HG02981 (cell line): ENCODE results near the gene ASPG.

ENCODE experiments used
- ATAC-seq: cut with Tn5 transposase; IDR thresholded peaks from one replicate; pipeline ENCODE4 v1.9.1; 2021; ENCODE audit warnings: mild to moderate bottlenecking, moderate library complexity; ENCODE audit not compliant: unreplicated experiment

Gene ASPG

GRCh38 chr14:104134061-104134965 is 48.8 kb downstream of the ASPG start:
- no peak for ATAC-seq

- ATAC-seq: no peak
Measured at GRCh38 chr14:104135121-104135903, 49.8 kb downstream of the ASPG start.

DNA sequence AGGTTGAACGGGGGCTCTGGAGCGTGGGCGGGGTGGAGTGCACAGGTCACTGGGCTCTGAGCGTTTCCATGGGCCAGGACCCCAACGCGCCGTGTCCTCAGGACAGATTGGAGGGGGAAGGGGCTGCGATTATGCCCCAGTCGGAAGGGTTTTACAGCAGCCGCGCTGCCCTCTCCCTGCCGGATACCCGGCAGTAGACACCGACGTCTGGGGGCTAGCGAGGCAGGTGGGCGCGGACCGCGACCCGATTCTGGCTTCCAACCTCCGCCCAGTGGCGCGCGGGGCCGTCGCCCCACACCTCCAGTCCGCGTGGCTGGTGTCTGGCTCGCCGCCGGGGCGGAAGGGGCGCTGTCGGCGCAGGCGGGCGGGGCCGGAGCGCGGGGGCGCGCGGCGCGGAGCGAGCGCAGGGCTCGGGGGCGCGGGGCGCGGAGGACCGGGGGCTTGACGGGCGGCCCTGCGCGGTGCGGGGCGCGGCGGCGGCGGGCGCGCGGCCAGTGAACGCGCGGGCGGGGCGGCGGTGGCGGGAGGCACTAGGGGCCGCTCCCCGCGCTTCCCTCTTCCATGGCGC is 50.5 kb downstream of the ASPG start:
- no peak for ATAC-seq

GRCh38 chr14:104136472-104137296 is 51.2 kb downstream of the ASPG start:
- no peak for ATAC-seq

- no peak for ATAC-seq
Measured at GRCh38 chr14:104137297-104138097, 52.0 kb downstream of the ASPG start.

GRCh38 chr14:104138098-104138717 is 52.7 kb downstream of the ASPG start, which contains the start of gene KIF26A:
Gene KIF26A, plus strand, starts transcription at chr14:104138587. Its CDS starts 136 bp downstream, at chr14:104138723.
- no peak for ATAC-seq

- ATAC-seq: no peak
Measured at GRCh38 chr14:104138718-104139459, 53.4 kb downstream of the ASPG start.

GRCh38 chr14:104139460-104140212 is 54.1 kb downstream of the ASPG start:
- ATAC-seq: no peak

DNA sequence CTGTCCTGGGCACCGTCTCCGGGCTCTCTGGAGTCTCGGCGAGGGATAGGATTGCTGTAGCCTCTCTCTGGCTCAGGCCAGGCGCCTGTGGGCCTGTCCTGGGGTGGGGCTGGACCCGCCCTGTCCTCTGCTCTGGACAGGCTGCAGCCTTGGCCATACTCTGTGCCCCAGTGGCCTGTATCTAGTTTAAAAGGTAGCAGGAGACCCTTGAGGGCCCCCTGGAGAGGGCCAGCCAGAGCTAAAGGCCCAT is 54.6 kb downstream of the ASPG start:
- ATAC-seq: no peak

DNA sequence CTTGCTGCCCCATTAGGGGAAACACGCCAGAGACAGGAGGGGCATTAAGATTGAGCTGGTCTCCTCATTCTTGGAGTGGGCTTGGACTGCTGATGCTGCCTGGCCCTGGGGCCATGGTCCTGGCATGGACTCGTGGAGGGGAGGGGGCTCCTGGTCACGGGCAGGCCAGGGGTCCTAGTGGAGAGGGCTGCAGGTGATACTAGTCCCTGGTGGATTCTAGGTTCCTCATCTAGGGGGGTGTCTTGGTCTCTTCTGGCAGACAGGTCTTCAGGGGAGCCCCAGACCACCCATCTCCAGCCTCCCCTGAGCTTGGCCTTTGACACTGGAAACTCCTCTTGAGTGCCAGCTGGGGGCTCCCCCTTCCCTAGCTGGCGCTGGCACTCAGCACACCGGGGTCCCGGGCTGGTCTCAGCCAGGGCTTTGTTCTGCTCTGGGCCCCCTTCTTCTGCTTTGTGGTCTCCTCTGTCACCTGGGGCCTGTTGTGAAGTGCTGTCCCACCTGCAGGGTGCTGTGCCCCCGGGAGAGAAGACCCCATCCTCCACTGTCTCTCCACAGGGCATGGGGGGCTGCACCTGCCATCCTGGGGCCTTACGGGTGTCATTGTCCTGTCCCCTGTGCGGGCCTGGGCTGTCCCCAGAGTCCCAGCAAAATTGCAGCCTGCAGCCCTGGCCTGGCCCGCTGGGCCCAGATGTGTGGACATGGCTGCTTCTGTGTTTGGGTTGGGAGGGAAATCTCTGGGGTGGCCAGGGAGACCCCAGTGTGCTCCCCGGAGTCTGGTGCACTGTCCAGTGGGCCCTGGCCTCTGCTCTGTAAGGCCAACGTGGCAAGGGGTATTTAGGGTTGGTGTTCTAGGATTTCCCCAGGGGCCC is 55.2 kb downstream of the ASPG start:
- ATAC-seq: no peak

- no peak for ATAC-seq
Measured at GRCh38 chr14:104141621-104142091, 56.2 kb downstream of the ASPG start.

- ATAC-seq: no peak
Measured at GRCh38 chr14:104142136-104142945, 56.8 kb downstream of the ASPG start.

- no peak for ATAC-seq
Measured at GRCh38 chr14:104142946-104143470, 57.5 kb downstream of the ASPG start.

DNA sequence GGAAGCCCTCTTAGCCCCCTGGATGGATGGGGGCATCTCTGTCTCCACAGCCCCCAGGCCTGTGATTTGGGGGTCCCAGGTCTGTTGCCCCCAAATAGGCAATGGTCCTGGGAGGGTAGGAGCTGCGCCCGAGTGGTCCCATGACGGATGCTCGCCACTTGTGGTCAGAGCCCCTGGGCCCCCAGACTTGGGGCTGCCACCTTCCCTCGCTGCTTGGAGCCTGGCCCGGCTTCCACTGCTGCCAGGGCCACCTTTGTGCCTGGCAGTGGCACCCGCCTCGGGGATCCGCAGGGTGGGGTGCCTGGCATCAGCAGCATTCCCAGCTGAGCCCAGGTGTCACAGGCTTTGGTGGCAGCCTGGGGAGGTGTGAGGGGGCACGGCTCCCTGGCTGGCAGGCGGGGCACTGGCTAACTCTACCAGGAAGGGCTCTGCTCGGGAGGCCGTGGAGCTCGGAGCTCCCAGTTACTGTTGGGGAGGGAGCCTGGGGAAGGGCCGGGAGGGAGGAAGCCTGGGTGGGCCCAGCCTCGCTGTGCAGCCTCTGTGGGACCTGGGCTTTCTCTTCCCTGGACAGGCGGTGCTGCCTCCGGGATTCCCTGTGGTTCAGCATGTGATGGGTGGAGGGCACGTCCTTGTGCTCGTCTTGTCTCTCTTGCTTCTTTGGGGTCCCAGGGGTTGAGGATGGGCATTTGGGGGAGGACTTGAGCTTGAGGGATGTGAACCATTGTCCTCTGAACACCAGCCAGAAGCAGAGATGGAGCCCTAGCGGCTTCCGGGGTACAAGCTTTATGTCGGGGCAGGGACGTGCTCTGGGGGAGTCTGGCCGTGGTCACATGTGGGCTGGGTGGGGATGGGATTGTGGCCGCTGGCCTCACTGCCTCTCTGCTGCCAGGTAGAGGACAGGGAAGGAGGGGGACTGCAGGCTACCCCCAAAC is 58.3 kb downstream of the ASPG start:
- no peak for ATAC-seq

- no peak for ATAC-seq
Measured at GRCh38 chr14:104144453-104144790, 58.9 kb downstream of the ASPG start.
